Measurements from ENCODE around the gene IRF2. TPM values are rescaled to one million over a fixed set of nuclear protein-coding genes. Genes with fewer than 3 reads are reported as not detected.

Gene IRF2
- total RNA-seq, 1 experiment from 2014 or later = 40.1 TPM

DNA sequence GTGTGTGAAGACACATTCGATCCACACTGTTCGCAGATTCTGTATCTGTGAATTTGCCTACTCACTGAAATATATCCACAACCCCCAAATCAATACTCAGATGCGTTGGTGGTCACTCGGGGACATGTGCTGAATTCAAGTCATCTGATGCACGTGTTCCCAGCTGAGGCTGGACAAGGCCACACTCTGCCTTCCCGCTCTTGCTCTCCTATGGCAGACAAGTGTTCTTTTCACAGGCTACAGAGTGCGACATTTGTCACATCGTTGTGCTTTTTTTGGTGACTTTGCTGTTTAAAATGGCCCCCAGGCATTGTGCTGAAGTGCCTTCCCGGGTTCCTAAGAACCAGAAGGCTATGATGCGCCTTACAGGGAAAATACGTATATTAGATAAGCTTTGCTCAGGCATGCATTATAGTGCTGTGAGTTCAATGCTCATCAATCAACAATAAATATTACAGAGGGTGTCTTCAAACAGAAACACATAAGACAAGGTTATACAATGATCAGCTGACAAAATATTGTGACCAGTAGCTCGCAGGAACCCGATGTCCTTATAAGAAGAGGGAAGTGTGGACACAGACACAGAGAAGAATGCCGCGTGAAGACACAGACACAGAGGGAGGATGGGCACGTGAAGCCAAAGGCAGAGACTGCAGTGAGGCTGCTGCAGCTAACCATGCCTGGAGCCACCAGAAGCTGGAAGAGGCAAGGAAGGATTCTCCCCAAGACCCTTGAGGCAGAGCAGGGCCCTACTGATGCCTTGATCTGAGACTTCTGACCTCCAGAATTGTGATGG is 42.0 kb downstream of the IRF2 start:
- no peak for DNase-seq (ENCODE audit: low read depth)

DNA sequence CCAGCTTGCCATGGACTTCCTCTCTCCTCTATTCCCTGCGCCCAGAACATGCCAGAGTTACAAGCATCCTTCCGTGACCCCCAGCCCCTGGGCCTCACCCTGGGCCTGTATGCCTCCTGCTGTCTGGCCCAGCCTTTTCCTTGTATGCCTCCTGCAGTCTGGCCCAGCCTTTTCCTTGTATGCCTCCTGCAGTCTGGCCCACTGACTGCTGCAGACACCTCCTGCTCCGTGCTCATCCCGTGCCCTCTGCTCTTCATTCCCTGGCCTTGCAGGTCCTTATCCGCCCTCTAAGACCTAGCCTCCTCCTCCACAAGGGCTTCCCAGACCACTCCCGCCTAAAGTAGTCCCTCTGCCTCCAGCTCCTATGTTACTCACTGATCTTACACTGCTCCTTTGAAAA is 44.2 kb downstream of the IRF2 start:
- DNase-seq (ENCODE audit: low read depth) = no peak

GRCh38 chr4:184428787-184429186 is 45.6 kb downstream of the IRF2 start:
- DNase-seq (ENCODE audit: low read depth) = no peak

- DNase-seq (ENCODE audit: low read depth) = no peak
Observed at GRCh38 chr4:184427687-184428086, 46.7 kb downstream of the IRF2 start.

DNA sequence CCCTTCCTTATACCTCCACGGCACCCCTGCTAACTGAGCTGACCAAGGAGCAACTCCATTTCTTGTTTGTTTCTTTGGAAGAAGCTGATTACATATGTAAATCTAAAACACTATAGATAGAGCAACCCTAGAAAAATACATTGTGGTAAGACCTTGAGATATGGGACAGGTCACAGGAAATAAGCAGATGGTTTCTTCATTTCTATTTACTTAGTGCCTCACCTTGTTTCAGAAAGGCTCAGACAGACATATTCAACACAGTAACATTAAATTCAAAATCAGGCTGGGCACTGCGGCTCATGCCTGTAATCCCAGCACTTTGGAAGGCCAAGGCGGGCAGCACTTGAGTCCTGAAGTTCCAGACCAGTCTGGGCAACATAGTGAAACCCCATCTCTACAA is 47.3 kb downstream of the IRF2 start:
- no peak for DNase-seq (ENCODE audit: low read depth)

- peak; percentile 80 for DNase-seq (ENCODE audit: low read depth)
Observed at GRCh38 chr4:184424993-184425758, 49.2 kb downstream of the IRF2 start.

GRCh38 chr4:184424279-184424678 is 50.1 kb downstream of the IRF2 start:
- DNase-seq (ENCODE audit: low read depth) = no peak

- no peak for DNase-seq (ENCODE audit: low read depth)
Observed at GRCh38 chr4:184423003-184423686, 51.2 kb downstream of the IRF2 start.

GRCh38 chr4:184422378-184422777 is 52.0 kb downstream of the IRF2 start:
- DNase-seq (ENCODE audit: low read depth) = no peak

DNA sequence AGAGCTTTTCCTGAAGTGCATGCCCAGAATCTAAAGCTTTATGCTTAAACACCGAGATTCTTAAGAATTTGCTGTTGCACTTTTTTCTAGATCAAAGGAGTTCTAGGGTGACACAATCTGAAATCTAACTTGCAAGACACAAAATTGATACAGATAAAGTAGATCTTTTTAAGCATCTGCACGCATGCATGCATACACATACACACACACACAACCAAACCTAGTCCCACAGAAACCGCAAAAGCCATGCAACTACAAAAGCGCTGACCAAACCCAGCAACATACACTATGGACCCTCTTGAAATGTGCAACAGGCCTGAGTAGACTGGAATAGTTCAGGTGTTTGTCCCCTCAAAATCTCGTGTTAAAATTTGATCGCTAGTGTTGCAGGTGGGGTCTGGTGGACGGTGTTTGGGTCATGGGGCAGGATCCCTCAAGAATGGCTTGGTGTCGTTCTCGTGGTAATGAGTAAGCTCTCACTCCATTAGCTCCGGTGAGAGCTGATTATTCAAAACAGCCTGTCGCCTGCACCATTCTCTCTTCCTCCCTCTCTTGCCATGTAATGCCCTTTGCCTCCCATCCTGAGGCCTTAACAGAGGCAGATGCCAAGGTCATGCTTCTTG is 52.7 kb downstream of the IRF2 start:
- DNase-seq (ENCODE audit: low read depth) = no peak

DNA sequence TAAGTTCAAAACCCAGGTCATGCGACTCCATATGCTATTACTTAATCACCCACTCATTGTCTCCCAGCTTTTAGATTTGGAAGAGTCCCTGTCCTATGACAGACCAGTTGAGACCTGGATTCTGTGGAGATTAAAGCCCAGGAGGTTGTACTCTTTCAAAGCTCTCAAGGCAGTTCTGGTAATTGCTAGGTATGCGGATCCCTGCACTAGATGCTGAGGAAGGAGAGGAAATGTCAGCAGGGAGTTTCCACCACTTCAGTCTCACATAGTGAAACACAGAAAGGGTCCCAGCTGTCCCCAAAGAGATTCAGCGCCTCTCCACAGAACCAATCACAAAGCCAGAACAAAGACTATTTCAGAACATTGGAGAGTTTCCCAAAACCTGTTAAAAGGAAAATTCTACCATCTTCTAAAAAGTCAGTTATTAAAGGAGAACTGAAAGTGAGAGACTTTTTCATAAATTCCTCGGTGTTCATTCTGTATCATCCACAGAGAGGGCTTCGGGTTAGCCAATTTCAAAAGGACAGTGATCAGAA is 53.4 kb downstream of the IRF2 start:
- no peak for DNase-seq (ENCODE audit: low read depth)

DNA sequence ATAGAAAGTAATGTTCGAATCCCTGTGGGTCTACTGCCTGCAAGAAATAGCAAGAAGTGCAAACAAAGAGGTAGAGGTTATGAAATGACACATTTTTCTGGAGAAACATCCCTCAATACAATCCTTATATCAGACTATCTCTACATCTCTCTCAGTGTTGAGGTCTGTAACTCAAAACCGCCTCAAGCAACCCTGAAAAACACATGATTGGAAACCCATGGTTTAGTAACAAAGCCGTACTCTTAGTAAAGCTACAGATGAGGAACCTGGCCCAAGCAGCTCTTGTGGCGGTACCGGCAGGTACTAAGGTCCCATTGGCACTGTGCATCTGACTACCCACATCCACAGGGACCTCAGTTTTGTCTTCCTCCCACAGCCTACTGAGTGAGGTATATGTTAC is 53.9 kb downstream of the IRF2 start:
- DNase-seq (ENCODE audit: low read depth) = no peak

GRCh38 chr4:184419976-184420375 is 54.4 kb downstream of the IRF2 start:
- DNase-seq (ENCODE audit: low read depth) = no peak

DNA sequence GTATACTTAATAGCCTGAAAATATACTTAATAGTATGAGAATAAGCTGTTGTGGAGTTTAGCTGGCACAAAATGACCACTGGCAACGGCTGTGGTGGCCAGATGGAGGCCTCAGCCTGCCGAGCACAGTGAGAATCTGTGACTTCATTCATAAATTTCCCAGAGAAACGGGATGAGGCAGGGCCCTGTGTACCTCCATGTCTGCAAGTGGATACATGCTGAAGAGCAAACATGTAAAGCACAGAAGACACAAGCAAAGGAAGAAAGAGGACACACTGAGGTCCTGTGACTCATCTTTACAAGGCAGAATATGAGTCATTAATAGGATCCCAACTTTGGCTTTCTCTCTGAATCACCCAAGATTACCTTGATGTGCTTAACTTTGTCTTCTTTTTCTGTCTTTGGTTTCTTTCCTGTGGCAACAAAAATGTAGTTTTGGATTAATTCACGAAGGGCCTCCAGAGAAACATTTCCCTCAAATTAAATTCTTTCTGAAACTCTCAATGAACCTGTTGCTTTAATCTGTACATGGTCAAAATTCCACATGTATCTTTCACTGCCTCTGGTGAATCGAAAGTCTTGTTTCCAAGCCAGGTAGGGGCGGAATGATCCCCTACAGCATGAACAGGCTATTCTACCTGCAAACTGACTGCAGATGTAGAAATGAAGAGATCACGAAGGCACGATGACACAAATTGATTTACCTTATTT is 56.4 kb downstream of the IRF2 start:
- DNase-seq (ENCODE audit: low read depth) = peak; percentile 92

- DNase-seq (ENCODE audit: low read depth) = peak; percentile 28
Observed at GRCh38 chr4:184416913-184417734, 57.2 kb downstream of the IRF2 start.

- no peak for DNase-seq (ENCODE audit: low read depth)
Observed at GRCh38 chr4:184415071-184415470, 59.3 kb downstream of the IRF2 start.

DNA sequence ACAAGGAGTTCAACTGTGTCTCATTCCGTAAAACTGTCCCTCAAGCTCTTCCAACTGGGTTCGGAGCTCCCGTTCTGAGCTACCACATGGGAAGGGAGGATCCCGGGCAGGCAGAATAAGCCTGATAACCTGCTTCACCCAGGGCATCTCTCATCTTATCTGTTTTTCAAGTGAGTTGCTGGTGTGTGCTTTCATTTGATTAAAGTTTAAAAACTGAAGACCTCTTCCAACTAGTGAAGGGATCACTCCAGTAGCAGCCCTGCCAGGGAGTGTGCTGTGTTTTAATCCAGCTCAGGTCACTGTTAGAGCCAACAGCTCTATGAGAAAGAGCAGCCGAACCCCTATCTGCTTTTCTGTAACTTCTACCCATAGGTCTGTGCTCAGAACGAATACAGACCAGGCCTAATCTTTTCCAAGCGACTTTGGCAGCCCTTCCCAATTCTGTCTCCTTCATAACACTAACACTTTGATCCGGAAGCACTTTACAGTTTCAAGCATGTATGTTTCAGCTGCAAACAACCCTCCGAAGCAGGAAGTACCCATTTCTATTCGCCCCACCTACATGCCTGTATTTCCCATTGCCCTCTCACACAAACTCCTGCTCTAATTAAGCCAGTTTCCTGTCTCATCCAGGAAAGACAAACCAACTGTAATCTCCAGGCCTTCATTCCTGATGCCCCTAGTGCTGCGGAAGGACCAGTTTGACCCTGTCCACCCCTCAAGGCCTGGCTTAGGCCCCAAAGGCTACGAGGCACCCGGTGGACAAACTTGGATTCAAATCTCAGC is 60.9 kb downstream of the IRF2 start:
- DNase-seq (ENCODE audit: low read depth) = no peak

DNA sequence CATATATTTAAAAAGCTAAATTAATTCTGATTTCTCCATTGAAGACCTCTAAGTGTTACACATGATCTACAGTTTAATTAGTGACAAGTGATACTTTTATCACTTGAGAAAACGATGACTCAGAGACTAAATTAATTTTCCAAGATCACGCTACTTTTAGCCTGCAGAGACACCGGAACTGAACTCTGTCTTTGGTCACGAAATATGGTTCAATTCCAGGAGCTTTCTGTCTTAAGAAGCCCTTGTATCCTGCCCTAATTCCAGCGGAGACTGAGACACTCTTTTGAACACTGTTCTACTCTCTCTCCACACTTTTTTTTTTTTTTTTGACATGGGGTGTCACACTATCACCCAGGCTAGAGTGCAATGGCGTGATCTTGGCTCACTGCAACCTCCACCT is 63.6 kb downstream of the IRF2 start:
- no peak for DNase-seq (ENCODE audit: low read depth)

GRCh38 chr4:184409911-184410692 is 64.2 kb downstream of the IRF2 start:
- DNase-seq (ENCODE audit: low read depth) = no peak

All from M059J (cell line).